H1 (cell line): ENCODE results near the gene MYD88. TPM values are rescaled to one million over a fixed set of nuclear protein-coding genes. Genes with fewer than 3 reads are reported as not detected.

Experiments
- CTBP2 ChIP-seq: IDR thresholded peaks from 2 replicates; pipeline ENCODE4 v1.7.0; 2011; ENCODE audit warnings: borderline replicate concordance, mild to moderate bottlenecking, moderate library complexity, mixed read lengths, low read length; ENCODE audit not compliant: insufficient read depth, insufficient read length
- E2F6 ChIP-seq: IDR thresholded peaks from 2 replicates; pipeline ENCODE4 v1.6.1; 2012; ENCODE audit warnings: inconsistent platforms
- JUND ChIP-seq: IDR thresholded peaks from 2 replicates; pipeline ENCODE4 v1.6.1; 2011; ENCODE audit warnings: mild to moderate bottlenecking, improper control_type of control experiment, low read length
- NRF1 ChIP-seq: IDR thresholded peaks from 2 replicates; pipeline ENCODE4 v1.6.1; 2011; ENCODE audit warnings: mild to moderate bottlenecking, low read depth, low read length, improper control_type of control experiment
- SIX5 ChIP-seq: IDR thresholded peaks from 2 replicates; pipeline ENCODE4 v1.6.1; 2011; ENCODE audit warnings: mild to moderate bottlenecking, low read depth, low read length
- ZNF274 ChIP-seq: IDR thresholded peaks from 2 replicates; pipeline ENCODE4 v1.7.0; 2012; ENCODE audit warnings: low read length, borderline replicate concordance; ENCODE audit errors: extremely low read depth
- polyA plus RNA-seq, 7 experiments: library from polyadenylated mRNA; depleted of rRNA in 3 of 7; stranded (reverse) in 5 of 7; unstranded in 2 of 7; fragments of >200 nt in 5 of 7; fragments of 200-250 nt in 2 of 7; gene quantifications; 1 replicate in 5 of 7; 2 replicates in 1 of 7; 4 replicates in 1 of 7; pipeline versions ENCODE4 v1.2.1 to v1.2.3, GENCODE V29; 2011 to 2013; ENCODE audit warnings: missing spikeins in 2 of 7, mixed read lengths in 2 of 7
- total RNA-seq: library from RNA; stranded (reverse); fragmentation: NEBNext Ultra II Directional; extraction: Animal tissue kit (Norgen Biotek cat#: 25700); gene quantifications from 2 replicates; pipeline ENCODE4 v1.2.1, GENCODE V29; 2021

Gene MYD88
- total and polyA plus RNA-seq, 2 of the 8 experiments (the other 6 are each of a cell fraction or from before 2014, with no cell fraction given): 22.1 to 22.5 TPM

- TF ChIP-seq ZNF274 (no peak), CTBP2 (no peak), JUND (no peak), E2F6 (no peak), SIX5 (no peak), NRF1 (no peak)
Observed at GRCh38 chr3:38109580-38110313, 28.7 kb upstream of the MYD88 start (continued).
